Activated CD4-positive, alpha-beta T cell treated with anti-CD3 and anti-CD28 coated beads, Interleukin-2, Interleukin-6, amounts not matched to agents 100 ng/mL and 50 ng/mL, durations not matched to agents 16 hours and 8 hours (primary cell): ENCODE results near the gene CAMTA1.

ENCODE experiments used
- DNase-seq: peaks from one replicate; pipeline ENCODE4 v3.0.0-alpha.2; 2020

Gene CAMTA1

DNA sequence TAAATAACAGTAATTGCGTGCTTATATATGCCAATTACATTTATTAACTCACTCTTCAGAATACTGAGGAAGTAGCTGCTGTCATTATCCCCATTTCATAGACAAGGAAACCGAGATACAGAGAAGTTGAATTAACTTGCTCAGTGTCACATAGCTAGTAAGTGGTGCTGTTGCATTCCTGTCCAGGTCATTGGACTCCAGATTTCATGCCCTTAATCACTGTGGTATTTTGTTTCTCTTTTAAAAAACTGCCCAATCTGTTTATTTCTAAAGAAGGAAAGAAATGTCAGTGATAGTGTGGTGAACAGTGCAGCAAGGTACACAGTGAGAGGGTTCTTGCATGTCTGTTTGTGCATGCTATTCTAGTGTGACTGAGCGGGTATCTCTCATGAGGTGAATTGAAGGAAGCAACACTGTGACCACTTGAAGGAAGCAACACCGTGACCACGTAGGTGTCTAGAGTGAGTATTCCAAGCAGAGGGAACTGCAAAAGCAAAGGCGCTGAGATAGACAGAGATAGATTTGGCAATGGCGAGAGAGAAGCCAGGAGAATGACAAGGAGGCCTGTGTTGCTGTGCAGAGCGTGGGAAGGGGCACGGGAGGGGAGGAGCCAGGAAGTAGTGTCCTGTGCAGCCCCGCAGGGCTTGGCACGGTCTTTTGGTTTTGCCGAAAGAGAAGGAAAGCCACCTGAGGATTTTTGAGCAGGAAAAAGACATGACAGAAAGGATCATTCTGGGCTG lies 95.9 kb downstream of the CAMTA1 start:
- DNase-seq = no peak

- DNase-seq = no peak
Measured at GRCh38 chr1:6882414-6882813, 97.2 kb downstream of the CAMTA1 start.

DNA sequence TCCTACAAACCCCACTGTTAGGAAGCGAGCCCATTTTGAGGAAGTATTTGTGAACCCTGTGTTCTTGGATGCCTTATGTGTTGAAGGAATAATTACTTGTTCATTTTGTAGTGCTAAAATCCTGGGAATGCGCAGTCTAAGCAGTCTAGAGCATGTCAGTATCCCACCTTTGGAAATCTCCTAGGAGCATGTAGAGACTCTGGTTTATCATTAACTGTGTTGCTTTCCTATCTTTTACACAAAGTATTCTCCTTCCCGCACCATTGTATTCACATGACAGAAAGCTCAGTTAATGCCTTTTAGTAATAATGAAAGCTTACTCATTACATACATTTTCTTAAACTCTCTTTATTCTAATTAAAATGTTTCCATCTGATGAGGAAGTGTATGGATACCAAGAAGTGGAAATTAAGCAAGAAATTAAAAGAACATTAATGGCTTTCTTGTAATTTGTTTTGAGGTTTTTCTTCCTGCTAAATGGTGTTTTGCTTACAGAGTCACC lies 99.4 kb downstream of the CAMTA1 start:
- no peak for DNase-seq

- no peak for DNase-seq
Measured at GRCh38 chr1:6885426-6885825, 100.2 kb downstream of the CAMTA1 start.

GRCh38 chr1:6886523-6886922 lies 101.3 kb downstream of the CAMTA1 start:
- DNase-seq = no peak

DNA sequence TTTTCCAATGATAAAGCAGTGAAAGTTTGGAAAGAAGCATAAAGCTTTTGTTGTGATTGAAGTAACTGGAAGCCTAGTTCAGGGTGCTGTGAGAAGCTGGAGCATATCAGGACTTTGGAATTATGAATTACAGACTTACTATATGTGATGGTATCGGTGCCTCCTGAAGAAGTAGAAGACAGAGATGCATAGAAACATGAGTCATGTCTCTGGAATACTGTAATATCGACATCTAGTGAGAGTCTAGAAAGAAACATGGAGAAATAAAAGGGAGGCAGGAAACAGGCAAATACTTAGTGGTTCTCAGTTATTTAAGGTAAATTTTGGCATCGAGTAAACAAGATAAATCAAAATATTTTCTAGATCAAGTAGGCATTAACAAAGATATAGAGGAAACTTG lies 103.0 kb downstream of the CAMTA1 start:
- DNase-seq = no peak

GRCh38 chr1:6888870-6889269 lies 103.6 kb downstream of the CAMTA1 start:
- DNase-seq = no peak

GRCh38 chr1:6889875-6890480 lies 104.7 kb downstream of the CAMTA1 start:
- peak; percentile 58 for DNase-seq

GRCh38 chr1:6890686-6891085 lies 105.4 kb downstream of the CAMTA1 start:
- no peak for DNase-seq

DNA sequence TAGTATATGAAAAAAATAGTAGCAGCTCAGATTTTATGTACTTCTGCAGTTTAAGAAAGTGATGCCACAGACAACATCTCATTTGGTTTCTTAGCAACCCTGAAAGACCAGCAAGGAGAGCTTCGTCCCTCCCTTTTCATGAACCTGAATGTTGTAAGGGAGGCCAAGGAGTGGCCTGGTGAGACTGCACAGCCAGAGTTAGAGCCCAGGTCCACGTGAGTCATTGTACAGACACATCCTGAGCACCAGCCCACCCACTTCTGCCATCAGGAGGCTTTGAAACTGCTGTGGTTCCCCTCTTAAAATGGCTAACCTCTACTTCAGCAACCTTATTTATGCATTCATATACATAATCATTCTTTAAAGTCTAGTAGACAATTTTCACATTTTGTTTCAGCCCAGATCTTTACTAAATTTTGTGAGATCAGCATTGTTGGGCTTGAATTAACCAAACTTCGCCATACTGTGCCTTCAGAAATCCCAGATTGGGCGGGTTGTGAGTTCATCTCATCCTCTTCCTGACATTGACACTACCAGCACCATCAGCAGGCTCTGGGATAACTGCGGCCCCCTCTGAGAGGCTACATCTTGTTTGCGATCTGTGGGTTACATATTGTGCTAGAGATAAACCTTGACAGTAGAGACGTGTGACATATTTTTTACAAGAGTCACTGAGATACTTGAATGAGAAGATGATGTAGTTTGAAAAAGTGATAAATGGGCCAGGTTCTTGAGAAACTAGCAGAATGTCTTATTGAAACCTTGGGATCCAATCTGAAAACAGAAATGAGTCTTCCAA lies 106.7 kb downstream of the CAMTA1 start:
- DNase-seq = no peak

- DNase-seq = no peak
Measured at GRCh38 chr1:6893388-6893787, 108.1 kb downstream of the CAMTA1 start.

GRCh38 chr1:6897138-6897537 lies 111.9 kb downstream of the CAMTA1 start:
- no peak for DNase-seq

DNA sequence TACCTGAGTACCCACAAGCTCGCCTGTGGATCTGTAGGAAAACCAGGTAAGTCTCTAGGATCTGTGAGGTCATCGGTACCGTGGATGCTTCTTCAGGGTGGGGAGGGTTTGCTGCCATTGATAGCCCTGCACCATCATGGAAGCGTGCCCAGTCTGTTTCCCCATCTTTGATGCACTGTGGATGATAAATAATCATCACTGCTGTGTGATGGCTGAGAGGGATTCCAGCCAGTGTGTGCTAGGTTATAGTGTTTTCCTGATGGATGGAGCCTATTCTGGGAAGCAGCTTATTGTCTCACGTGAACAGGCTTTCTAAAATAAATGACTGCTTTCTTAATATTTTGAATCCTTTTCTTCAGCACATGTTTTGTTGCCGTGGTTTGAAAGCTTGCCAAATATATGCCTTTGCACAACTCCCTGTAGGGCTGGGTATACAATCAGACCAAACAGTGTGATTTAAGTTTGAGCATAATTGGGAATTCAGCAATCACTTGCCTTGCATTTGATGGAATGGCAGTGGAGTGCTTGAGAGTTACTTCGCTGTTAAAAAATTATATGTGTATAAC lies 113.8 kb downstream of the CAMTA1 start:
- no peak for DNase-seq

DNA sequence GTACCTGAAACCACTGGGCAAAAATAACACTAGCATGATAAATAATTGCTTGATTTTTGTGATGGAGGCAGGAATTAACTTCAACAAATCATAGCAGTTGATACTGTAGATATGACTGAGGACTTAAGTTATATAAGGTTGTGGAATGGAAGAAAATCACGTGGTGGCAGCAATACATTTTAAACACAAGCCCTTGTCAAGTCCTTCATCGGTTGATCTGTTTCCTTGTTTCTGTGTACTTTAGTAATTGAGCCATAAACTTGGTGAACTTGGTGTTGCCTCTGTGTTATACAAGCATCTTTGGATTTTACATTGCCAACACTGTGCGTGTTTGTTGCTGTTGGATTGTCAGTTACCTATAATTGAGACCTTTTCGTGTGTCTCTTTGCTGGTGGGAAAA lies 114.4 kb downstream of the CAMTA1 start:
- DNase-seq = no peak

- no peak for DNase-seq
Measured at GRCh38 chr1:6902153-6902552, 116.9 kb downstream of the CAMTA1 start.

DNA sequence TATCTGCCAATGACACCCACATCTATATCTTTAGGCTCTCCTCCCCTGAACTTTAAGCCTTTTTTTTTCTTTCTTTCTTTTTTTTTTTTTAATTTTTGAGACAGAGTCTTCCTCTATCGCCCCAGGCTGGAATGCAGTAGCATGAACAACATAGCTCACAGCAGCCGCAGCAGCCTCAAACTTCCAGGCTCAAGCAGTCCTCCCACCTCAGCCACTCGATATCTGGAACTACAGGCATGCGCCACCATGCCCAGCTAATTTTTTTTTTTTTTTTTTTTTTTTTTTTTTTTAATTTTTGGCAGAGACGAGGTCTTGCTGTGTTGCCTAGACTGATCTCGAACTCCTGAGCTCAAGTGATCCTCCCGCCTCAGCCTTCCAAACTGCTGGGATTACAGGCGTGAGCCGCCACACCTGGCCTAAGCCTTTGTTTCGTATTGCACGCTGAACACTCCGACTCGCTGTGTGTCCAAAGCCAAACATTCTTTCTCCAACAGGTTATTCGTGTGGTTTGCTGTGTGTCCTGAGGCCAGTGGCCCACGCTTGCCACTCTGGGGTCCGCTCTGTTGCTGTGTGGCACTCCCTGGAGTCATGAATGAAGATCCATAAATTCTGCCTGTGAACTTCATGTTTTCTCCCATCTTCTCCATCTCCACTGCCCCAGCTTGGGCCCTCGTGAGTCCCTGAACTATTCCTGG lies 119.4 kb downstream of the CAMTA1 start:
- DNase-seq = no peak

- no peak for DNase-seq
Measured at GRCh38 chr1:6905331-6905730, 120.1 kb downstream of the CAMTA1 start.

DNA sequence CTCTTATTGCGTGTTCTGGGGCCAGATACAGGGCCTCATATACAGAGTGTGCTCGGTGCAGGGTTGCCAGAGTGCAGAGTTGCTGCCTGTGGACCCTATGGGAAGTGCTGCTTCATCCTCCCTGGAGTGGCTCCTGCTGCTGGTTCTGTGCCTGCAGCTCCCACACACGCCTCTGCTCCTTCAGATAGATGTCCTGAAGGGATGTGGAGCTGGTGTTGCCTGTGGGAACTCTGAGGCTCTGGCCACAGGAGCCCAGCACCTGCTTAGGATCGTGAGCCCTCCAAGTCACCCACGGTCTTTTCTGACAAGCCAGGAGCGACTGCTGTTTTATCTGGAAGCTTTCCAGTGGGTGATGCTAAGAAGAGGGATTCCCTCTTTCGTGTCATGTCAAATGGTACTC lies 120.5 kb downstream of the CAMTA1 start:
- DNase-seq = no peak

- no peak for DNase-seq
Measured at GRCh38 chr1:6906783-6907182, 121.5 kb downstream of the CAMTA1 start.

- DNase-seq = no peak
Measured at GRCh38 chr1:6907201-6907600, 121.9 kb downstream of the CAMTA1 start.

DNA sequence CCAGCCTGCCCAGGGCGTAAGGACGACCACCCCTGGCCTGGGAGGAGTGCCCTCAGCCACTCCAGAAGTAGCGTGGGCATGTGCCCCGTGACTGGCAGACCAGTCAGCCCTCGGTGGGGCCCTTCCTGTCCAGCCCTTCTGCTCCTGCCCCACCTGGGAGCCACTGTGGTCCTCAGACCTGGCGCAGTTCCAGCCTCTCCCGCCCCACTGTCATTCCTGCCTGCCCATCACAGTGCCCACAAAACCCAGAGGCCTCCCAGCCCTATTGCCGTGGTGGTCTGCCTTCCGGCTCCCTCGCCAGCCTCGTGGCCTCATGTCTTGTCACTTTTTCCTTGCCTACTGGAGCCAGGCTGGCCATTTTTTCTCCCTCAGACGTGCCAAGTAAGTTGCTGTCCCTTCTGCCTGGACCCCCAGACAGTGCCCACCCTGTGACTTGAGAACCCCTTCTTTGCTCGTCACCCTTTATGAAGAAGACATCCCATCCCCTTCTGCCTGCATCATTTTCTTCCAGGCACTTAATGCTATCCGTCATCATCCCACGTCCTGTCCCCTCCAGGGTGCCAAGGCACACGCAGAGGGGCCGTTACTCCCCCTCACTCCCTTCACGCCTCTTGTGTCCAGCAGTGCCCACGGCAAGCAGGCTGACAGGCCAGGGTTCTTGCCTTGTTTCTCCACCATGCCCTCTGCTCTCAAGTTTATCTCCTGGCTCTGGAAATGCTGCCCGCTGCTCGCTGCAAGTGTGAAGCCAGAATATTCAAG lies 122.6 kb downstream of the CAMTA1 start:
- DNase-seq = no peak

GRCh38 chr1:6909401-6909800 lies 124.1 kb downstream of the CAMTA1 start:
- DNase-seq = no peak
